Panc1 (cell line): Measurements from ENCODE around the gene AIFM3. TPM values are rescaled to one million over a fixed set of nuclear protein-coding genes. Genes with fewer than 3 reads are reported as not detected.

ENCODE experiments used
- ATAC-seq: fragments of 200-7000 bp; cut with Tn5 transposase; 2 replicates; pipeline ENCODE4 v1.9.1; 2020; ENCODE audit warnings: mild to moderate bottlenecking, moderate library complexity
- BruUV-seq: library from RNA; stranded (reverse); fragments of 400-500 nt; replicated peaks from 2 replicates; lab custom pipeline; 2021; lab: Mats Ljungman, UMichigan
- CTCF ChIA-PET: fragments of 300-600 bp; sonication (Branson Sonifier 250); formaldehyde crosslinking; loops from one replicate; lab custom pipeline; 2022; ENCODE audit warnings: antibody characterized with exemption; lab: Charles Lee
- POLR2A ChIA-PET: fragments of 300-600 bp; sonication (Branson Sonifier 250); formaldehyde crosslinking; loops from one replicate; lab custom pipeline; 2022; ENCODE audit warnings: antibody characterized with exemption; lab: Charles Lee
- DNase-seq: peaks from one replicate; pipeline ENCODE4 v3.0.0-alpha.2; 2010; ENCODE audit warnings: low read depth, low spot score
- H3K27ac ChIP-seq: 2 replicates; pipeline ENCODE4 v1.5.1; 2011; ENCODE audit warnings: mild to moderate bottlenecking, low read length, inconsistent platforms
- H3K27me3 ChIP-seq: fragments of 200-500 bp; sonication (Bioruptor generic); 2 replicates; pipeline ENCODE4 v1.6.0; 2014; ENCODE audit warnings: low read length, inconsistent platforms; ENCODE audit not compliant: control insufficient read depth, insufficient read depth
- H3K36me3 ChIP-seq: fragments of 200-500 bp; sonication (Bioruptor generic); 2 replicates; pipeline ENCODE4 v1.5.1; 2014; ENCODE audit warnings: inconsistent platforms, mild to moderate bottlenecking, low read length, moderate library complexity; ENCODE audit not compliant: control insufficient read depth, insufficient read depth
- H3K4me1 ChIP-seq: 2 replicates; pipeline ENCODE4 v1.5.1; 2011; ENCODE audit warnings: inconsistent platforms, mild to moderate bottlenecking, low read length, moderate library complexity; ENCODE audit not compliant: control insufficient read depth, insufficient read depth
- H3K4me3 ChIP-seq, 2 experiments: 2 replicates each; pipeline ENCODE4 v1.5.1; 2011 to 2012; ENCODE audit warnings: low read depth in 2 of 2, low read length in 2 of 2, mild to moderate bottlenecking in 2 of 2, inconsistent platforms in 1 of 2, moderate library complexity in 1 of 2
- H3K9me3 ChIP-seq: fragments of 200-500 bp; sonication (Bioruptor generic); 2 replicates; pipeline ENCODE4 v1.5.1; 2014; ENCODE audit warnings: low read depth, mild to moderate bottlenecking, inconsistent platforms, low read length, moderate library complexity; ENCODE audit not compliant: control insufficient read depth, insufficient read depth
- POLR2AphosphoS5 ChIP-seq: IDR thresholded peaks from 2 replicates; pipeline ENCODE4 v1.6.1; 2012; ENCODE audit warnings: mild to moderate bottlenecking, low read depth, low read length, moderate library complexity
- SIN3A ChIP-seq: IDR thresholded peaks from 2 replicates; pipeline ENCODE4 v1.6.1; 2012; ENCODE audit warnings: low read depth, mild to moderate bottlenecking, low read length, moderate library complexity, borderline replicate concordance; ENCODE audit not compliant: insufficient read depth
- TCF7L2 ChIP-seq: IDR thresholded peaks from 2 replicates; pipeline ENCODE4 v1.6.1; 2011; ENCODE audit warnings: mild to moderate bottlenecking, low read depth, low read length, inconsistent platforms
- in situ Hi-C: cut with HindIII; loops from 2 replicates; pipeline ENCODE4 v1.10.0; 2016; ENCODE audit warnings: low sequenced_read_pairs, low pct_unique_long_range_greater_than_20kb
- intact Hi-C: fragments of 100-400 bp; cut with micrococcal nuclease; formaldehyde crosslinking; loops from one replicate; pipeline ENCODE4 v1.10.0; 2022; ENCODE audit not compliant: unreplicated experiment
- total RNA-seq: library from RNA; stranded (reverse); gene quantifications from one replicate; pipeline ENCODE4 v1.2.1, GENCODE V29; 2021; ENCODE audit not compliant: unreplicated experiment
- TF ChIP-seq, protein P1 (sequence below): fragments of 450-650 bp; IDR thresholded peaks from 2 replicates; pipeline ENCODE4 v1.5.1; 2017; ENCODE audit warnings: mild to moderate bottlenecking
- TF ChIP-seq, protein P2 (sequence below), 2 experiments: IDR thresholded peaks; 2 replicates each; pipeline ENCODE4 v1.6.1; 2011 to 2012; ENCODE audit warnings: low read depth in 2 of 2, control low read depth in 1 of 2, low read length in 1 of 2, mild to moderate bottlenecking in 1 of 2, moderate library complexity in 1 of 2; ENCODE audit not compliant: insufficient read depth in 1 of 2

AIFM3 gene
- total RNA-seq, 1 experiment from 2014 or later: 2.7 TPM

DNA sequence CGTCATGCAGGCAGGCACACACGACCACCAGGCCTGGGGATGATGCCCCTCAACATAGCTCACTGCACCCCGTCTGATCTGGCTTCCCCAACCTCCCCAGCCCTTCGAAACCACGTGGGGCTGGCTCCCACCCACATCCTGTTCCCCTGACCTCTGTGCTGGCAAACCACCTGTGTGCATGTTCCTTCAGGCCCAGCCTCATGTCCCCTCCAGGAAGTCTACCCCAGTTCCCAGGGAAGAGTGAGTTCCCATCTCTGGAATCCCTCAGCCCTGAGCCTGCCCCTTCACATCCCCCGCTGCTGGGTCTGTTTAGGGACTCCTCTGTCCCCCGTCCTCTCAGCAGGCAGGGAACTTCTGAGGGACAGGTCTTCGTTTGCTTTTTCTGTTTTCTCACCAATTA lies 58.2 kb downstream of the AIFM3 start:
- TF ChIP-seq POLR2AphosphoS5 (no peak), SIN3A (no peak), TCF7L2 (no peak)
- TF ChIP-seq, protein P1, sequence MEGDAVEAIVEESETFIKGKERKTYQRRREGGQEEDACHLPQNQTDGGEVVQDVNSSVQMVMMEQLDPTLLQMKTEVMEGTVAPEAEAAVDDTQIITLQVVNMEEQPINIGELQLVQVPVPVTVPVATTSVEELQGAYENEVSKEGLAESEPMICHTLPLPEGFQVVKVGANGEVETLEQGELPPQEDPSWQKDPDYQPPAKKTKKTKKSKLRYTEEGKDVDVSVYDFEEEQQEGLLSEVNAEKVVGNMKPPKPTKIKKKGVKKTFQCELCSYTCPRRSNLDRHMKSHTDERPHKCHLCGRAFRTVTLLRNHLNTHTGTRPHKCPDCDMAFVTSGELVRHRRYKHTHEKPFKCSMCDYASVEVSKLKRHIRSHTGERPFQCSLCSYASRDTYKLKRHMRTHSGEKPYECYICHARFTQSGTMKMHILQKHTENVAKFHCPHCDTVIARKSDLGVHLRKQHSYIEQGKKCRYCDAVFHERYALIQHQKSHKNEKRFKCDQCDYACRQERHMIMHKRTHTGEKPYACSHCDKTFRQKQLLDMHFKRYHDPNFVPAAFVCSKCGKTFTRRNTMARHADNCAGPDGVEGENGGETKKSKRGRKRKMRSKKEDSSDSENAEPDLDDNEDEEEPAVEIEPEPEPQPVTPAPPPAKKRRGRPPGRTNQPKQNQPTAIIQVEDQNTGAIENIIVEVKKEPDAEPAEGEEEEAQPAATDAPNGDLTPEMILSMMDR: no peak
- TF ChIP-seq, protein P2, sequence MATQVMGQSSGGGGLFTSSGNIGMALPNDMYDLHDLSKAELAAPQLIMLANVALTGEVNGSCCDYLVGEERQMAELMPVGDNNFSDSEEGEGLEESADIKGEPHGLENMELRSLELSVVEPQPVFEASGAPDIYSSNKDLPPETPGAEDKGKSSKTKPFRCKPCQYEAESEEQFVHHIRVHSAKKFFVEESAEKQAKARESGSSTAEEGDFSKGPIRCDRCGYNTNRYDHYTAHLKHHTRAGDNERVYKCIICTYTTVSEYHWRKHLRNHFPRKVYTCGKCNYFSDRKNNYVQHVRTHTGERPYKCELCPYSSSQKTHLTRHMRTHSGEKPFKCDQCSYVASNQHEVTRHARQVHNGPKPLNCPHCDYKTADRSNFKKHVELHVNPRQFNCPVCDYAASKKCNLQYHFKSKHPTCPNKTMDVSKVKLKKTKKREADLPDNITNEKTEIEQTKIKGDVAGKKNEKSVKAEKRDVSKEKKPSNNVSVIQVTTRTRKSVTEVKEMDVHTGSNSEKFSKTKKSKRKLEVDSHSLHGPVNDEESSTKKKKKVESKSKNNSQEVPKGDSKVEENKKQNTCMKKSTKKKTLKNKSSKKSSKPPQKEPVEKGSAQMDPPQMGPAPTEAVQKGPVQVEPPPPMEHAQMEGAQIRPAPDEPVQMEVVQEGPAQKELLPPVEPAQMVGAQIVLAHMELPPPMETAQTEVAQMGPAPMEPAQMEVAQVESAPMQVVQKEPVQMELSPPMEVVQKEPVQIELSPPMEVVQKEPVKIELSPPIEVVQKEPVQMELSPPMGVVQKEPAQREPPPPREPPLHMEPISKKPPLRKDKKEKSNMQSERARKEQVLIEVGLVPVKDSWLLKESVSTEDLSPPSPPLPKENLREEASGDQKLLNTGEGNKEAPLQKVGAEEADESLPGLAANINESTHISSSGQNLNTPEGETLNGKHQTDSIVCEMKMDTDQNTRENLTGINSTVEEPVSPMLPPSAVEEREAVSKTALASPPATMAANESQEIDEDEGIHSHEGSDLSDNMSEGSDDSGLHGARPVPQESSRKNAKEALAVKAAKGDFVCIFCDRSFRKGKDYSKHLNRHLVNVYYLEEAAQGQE (IDR thresholded peaks at IDR 0.05; ENCODE audit: insufficient read depth in 1 of 2, low read depth in 2 of 2, low read length in 1 of 2): no peak
- DNase-seq: no peak
- no peak for ATAC-seq
- no peak overlapping the region for H3K27ac ChIP-seq
- H3K4me3 ChIP-seq: no peak overlapping the region
- intact Hi-C loops (no loop called here), in situ Hi-C loops (no loop called here)
- ChIA-PET CTCF (no interaction called here), POLR2A (no interaction called here)
- no peaks in the 10 kb centered on the region for H3K36me3 ChIP-seq
- no peaks in the 10 kb centered on the region for H3K4me1 ChIP-seq
- H3K27me3 ChIP-seq: no peaks in the 10 kb centered on the region
- BruUV-seq: no TSS peak
- H3K9me3 ChIP-seq: no peaks in the 10 kb centered on the region

DNA sequence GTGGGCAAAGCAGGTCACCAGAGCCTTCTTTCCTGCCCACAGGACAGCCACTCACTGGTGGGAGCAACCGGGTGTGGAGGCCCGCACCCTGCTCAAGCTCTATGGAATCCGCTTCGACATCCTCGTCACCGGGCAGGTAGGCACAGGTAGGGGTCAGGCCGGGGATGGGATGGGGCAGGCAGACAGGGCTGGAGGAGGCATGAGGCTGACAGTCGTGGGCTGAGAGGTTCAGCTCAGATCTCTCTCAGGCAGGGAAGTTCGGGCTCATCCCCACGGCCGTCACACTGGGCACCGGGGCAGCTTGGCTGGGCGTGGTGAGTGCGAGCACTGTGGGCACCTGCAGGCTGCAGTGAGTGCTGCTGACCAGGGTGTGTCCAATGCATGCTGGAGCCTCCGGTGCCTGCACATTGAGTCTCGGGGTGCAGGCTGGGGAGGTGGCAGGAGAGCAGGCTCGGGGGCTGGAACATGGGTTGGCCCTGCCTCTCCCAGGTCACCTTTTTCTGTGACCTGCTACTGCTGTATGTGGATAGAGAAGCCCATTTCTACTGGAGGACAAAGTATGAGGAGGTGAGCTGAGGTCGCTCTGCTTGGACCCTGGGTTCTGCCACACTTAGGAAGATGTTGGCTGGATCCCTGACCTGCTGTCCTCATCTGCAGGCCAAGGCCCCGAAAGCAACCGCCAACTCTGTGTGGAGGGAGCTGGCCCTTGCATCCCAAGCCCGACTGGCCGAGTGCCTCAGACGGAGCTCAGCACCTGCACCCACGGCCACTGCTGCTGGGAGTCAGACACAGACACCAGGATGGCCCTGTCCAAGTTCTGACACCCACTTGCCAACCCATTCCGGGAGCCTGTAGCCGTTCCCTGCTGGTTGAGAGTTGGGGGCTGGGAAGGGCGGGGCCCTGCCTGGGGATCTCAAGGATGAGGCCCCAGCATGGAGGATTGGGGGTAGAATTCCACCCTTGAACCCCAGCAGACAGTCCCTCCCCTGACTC lies 59.0 kb downstream of the AIFM3 start:
- intact Hi-C loops: no loop called here
- ChIA-PET CTCF (no interaction called here), POLR2A (no interaction called here)
- in situ Hi-C loops: no loop called here
- Histone ChIP-seq H3K9me3 (no peaks in the 10 kb centered on the region), H3K36me3 (no peaks in the 10 kb centered on the region), H3K4me1 (no peaks in the 10 kb centered on the region), H3K27ac (no peak overlapping the region), H3K4me3 (no peak overlapping the region), H3K27me3 (no peaks in the 10 kb centered on the region)
- ATAC-seq: peak; percentile 47; the same call in 1 of the 2 replicates
- no peak for DNase-seq
- no TSS peak for BruUV-seq
- no peak for TF ChIP-seq TCF7L2
- TF ChIP-seq SIN3A: no peak
- TF ChIP-seq, protein P2 (IDR thresholded peaks at IDR 0.05; ENCODE audit: insufficient read depth in 1 of 2, low read depth in 2 of 2, low read length in 1 of 2): no peak
- no peak for TF ChIP-seq POLR2AphosphoS5
- TF ChIP-seq, protein P1: no peak
